ENCODE data around the gene NPC1L1. TPM values are rescaled to one million over a fixed set of nuclear protein-coding genes. Genes with fewer than 3 reads are reported as not detected.

NPC1L1 gene
- total RNA-seq, 4 donors from 2014 or later: 0.08 to 0.19 TPM; not detected in 2

DNA sequence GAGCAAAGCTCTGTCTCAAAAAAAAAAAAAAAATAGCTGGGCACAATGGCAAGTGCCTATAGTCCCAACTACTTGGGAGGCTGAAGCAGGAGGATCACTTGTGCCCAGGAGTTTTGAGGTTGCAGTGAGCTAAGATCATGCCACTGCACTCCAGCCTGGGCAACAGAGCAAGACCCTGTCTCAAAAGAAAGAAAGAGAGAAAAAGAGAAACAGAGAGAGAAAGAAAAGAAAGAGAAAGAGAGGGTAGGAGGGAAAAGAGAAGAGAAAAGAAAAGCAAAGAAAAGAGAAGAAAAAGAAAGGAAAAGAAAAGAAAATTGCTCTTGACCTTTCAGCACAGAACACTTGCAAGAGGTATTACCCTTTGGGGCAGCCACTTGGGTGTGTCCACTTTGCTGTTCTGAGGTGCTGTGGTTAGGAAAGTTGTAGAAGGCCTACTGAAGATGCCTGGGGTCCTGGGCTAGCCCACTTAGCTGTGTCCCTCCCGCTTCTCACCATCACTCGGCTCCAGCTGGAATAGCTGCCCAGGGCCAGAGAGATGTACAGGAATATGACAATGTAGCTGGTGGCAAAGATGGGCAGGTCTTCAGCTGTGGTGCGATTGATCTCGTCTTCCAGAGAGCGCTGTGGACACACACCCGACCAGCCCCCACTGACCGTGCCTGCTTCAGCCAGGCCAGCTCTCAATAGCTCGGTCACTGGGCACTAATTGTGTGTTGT, 5.6 kb downstream of the NPC1L1 start:
- WGBS, 2 donors: 93 to 94% methylated on average over 5 of the region's 8 CpGs
- no peaks in the 10 kb centered on the region for H3K36me3 ChIP-seq
- H3K4me3 ChIP-seq: no peak overlapping the region
- H3K27me3 ChIP-seq: no peaks in the 10 kb centered on the region
- DNase-seq: no peak
- no peaks in the 10 kb centered on the region for H3K9me3 ChIP-seq
- peaks cover 0 to 7% (median 0%) of the 10 kb centered on the region in 3 donors for H3K4me1 ChIP-seq
- TF ChIP-seq, protein P1, sequence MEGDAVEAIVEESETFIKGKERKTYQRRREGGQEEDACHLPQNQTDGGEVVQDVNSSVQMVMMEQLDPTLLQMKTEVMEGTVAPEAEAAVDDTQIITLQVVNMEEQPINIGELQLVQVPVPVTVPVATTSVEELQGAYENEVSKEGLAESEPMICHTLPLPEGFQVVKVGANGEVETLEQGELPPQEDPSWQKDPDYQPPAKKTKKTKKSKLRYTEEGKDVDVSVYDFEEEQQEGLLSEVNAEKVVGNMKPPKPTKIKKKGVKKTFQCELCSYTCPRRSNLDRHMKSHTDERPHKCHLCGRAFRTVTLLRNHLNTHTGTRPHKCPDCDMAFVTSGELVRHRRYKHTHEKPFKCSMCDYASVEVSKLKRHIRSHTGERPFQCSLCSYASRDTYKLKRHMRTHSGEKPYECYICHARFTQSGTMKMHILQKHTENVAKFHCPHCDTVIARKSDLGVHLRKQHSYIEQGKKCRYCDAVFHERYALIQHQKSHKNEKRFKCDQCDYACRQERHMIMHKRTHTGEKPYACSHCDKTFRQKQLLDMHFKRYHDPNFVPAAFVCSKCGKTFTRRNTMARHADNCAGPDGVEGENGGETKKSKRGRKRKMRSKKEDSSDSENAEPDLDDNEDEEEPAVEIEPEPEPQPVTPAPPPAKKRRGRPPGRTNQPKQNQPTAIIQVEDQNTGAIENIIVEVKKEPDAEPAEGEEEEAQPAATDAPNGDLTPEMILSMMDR (IDR thresholded peaks at IDR 0.05): no peak
- no peak for TF ChIP-seq POLR2A (IDR thresholded peaks at IDR 0.05)
- intact Hi-C loops (cut with DNase I): no loop called here
- no peak overlapping the region for H3K27ac ChIP-seq

DNA sequence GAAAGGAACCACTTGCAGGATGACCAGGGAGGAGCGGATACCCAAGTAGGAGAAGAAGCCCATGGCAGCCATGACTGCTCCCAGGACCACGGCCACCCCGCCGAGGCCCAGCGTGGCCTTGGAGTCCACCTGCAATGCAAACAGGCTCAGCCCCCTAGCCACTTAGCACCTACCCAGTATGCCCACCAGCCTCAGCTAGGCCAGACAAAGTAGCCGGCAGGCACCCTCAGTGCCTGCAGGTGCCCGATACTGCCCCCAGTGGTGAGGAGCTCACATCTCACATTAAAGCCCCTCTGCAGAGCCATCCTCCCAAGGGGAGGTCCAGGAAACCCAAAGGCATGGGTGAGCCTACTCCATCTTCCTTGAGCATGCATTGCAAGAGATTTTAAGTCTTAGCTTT, 6.6 kb downstream of the NPC1L1 start:
- peaks cover 0 to 7% (median 0%) of the 10 kb centered on the region in 3 donors for H3K4me1 ChIP-seq
- no peak overlapping the region for H3K27ac ChIP-seq
- H3K27me3 ChIP-seq: no peaks in the 10 kb centered on the region
- TF ChIP-seq POLR2A (IDR thresholded peaks at IDR 0.05): no peak
- TF ChIP-seq, protein P1 (IDR thresholded peaks at IDR 0.05): peak in 4 of 6 experiments; percentile 14 to 53 (median 36)
- no peak overlapping the region for H3K4me3 ChIP-seq
- intact Hi-C loops (cut with DNase I): no loop called here
- H3K36me3 ChIP-seq: no peaks in the 10 kb centered on the region
- no peak for DNase-seq
- no peaks in the 10 kb centered on the region for H3K9me3 ChIP-seq
- 53 to 55% methylated on average over 6 to 7 of the region's 7 CpGs for WGBS, 2 donors

DNA sequence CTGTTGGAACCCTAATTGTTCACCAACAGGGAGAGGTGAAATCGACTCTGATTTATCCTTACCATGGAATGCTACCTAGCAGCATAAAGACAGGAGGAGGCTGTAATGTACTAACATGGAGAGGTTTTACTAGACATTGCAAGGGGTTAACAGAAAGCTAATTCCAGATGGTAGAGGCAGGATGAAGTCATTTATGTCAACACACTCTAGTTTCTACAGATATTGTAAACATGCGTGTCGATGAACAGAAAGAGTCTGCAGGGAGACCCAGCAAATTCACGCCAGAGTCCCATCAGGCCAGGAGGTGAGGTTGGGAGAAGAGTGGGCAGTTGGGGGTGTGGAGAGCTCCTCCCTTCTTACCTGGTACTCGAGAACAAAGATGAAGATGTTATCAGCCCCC, 7.0 kb downstream of the NPC1L1 start:
- no peak for DNase-seq
- H3K27me3 ChIP-seq: no peaks in the 10 kb centered on the region
- H3K4me1 ChIP-seq: peaks cover 0 to 7% (median 0%) of the 10 kb centered on the region in 3 donors
- no peak for TF ChIP-seq POLR2A (IDR thresholded peaks at IDR 0.05)
- TF ChIP-seq, protein P1 (IDR thresholded peaks at IDR 0.05): no peak
- intact Hi-C loops (cut with DNase I): no loop called here
- H3K4me3 ChIP-seq: no peak overlapping the region
- H3K27ac ChIP-seq: no peak overlapping the region
- no peaks in the 10 kb centered on the region for H3K36me3 ChIP-seq
- WGBS, 2 donors: 53 to 54% methylated on average over 4 to 5 of the region's 5 CpGs
- no peaks in the 10 kb centered on the region for H3K9me3 ChIP-seq

DNA sequence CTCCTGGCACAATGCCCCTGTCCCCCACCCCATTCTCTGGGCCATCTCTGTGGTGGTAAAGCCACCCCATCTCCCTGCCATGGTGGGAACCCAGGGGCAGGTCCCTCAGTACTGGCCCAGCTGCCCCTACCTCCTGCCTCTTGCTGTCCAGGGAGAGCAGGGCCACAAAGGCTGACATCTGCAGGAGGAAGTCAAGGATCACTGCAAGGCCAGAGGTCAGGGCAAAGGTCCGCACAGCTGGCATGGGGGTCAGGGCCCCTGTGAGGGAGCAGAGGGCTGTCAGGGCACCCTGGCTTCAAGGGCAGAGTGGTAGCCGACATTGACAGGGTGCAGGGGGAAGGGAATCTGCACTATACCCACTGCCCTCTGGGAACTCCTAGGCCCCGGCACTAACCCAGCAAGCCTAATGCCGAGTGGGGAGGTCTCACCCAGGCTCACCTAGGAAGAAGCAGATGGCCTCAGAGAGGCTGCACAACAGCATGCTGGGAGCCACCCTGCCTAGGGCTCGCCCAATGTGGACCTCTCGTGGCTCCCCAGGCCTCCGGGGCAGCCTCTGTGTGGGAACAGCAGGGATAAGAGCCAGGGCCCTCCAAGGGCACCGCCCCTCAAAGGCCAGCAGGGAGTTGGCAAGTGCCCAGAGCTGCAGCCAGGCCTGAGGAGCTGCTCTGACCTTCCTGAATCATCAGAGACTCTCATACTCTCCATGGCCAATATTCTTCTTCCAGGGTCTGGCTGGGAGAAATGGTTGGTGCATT, 7.7 kb downstream of the NPC1L1 start:
- Histone ChIP-seq H3K27ac (no peak overlapping the region), H3K4me1 (peaks cover 0 to 7% (median 0%) of the 10 kb centered on the region in 3 donors), H3K36me3 (no peaks in the 10 kb centered on the region), H3K9me3 (no peaks in the 10 kb centered on the region), H3K4me3 (no peak overlapping the region), H3K27me3 (no peaks in the 10 kb centered on the region)
- intact Hi-C loops (cut with DNase I): no loop called here
- TF ChIP-seq POLR2A (IDR thresholded peaks at IDR 0.05): no peak
- TF ChIP-seq, protein P1 (IDR thresholded peaks at IDR 0.05): no peak
- no peak for DNase-seq
- WGBS, 2 donors: 80 to 90% methylated on average over 1 to 2 of the region's 8 CpGs

Data from esophagus squamous epithelium (tissue), 5 donors.